ENCODE measurements around the gene DDB1. TPM values are rescaled to one million over a fixed set of nuclear protein-coding genes. Genes with fewer than 3 reads are reported as not detected.

The DDB1 gene
- total and polyA plus RNA-seq, 2 of the 4 experiments (the other 2 are of a cell fraction), result 221 to 412 TPM

DNA sequence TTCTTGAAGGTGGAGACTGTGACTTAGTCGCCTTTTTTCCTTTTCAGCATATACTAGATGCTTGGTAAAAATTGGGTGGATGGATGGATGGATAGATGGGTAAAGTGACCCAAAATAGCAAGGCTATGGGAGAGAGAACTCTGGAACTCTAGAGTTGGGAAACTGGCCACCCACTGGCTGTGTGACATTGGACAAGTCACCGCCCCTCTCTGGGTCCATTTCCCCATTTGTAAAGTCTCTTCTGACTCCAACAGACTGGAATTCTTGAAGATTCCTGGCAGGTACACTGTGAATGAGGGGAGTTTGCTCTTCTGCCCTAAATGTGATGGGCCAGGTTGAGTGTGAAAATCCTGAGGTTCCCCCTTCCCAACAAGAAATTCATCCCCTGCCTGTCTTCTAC, 8.1 kb upstream of the DDB1 start:
- dilution Hi-C loops (cut with HindIII; ENCODE audit: low sequenced_read_pairs, unreplicated experiment), result no loop called here
- Histone ChIP-seq H3K14ac (replicated peaks; ENCODE audit: low read depth, low read length) (no peak overlapping the region), H3K9ac (ENCODE audit: low read depth, low read length) (no peak overlapping the region), H3K27ac (ENCODE audit: insufficient read depth, low read length) (no peak overlapping the region), H2BK120ac (ENCODE audit: low read depth, low read length) (no peak overlapping the region), H4K91ac (ENCODE audit: insufficient read depth, low read depth, low read length) (no peak overlapping the region), H2BK20ac (ENCODE audit: low read depth, low read length) (no peak overlapping the region), H4K8ac (ENCODE audit: low read depth in 2 of 2, low read length in 2 of 2) (no peak overlapping the region), H4K20me1 (ENCODE audit: insufficient read depth, low read length) (no peaks in the 10 kb centered on the region), H2BK15ac (ENCODE audit: low read depth, low read length) (no peak overlapping the region), H3K4me3 (ENCODE audit: insufficient read depth, low read depth, low read length) (no peak overlapping the region), H3K4me1 (ENCODE audit: control insufficient read depth, insufficient read depth, low read length) (no peaks in the 10 kb centered on the region), H3K56ac (ENCODE audit: extremely low read depth, insufficient read depth, low read length) (no peak overlapping the region), H2AK9ac (replicated peaks; ENCODE audit: low read depth, low read length, poor library complexity) (no peak overlapping the region), H2AK5ac (ENCODE audit: low read depth, low read length) (no peak overlapping the region), H2AFZ (replicated peaks; ENCODE audit: low read length, poor library complexity) (no peak overlapping the region), H3K23ac (ENCODE audit: low read depth, low read length) (no peak overlapping the region), H3K18ac (ENCODE audit: low read depth, low read length) (no peak overlapping the region), H3K9me3 (ENCODE audit: control insufficient read depth, insufficient read depth, low read length) (no peaks in the 10 kb centered on the region), H4K5ac (ENCODE audit: low read depth, low read length) (no peak overlapping the region), H3K79me1 (ENCODE audit: low read depth in 1 of 2, low read length in 2 of 2) (no peaks in the 10 kb centered on the region; a peak in 1 of 4 replicates), H3K4ac (ENCODE audit: low read depth, low read length) (no peak overlapping the region), H3K4me2 (ENCODE audit: low read depth, low read length) (no peak overlapping the region), H3K36me3 (ENCODE audit: control insufficient read depth, insufficient read depth, low read length) (peaks cover 14% of the 10 kb centered on the region), H3K27me3 (ENCODE audit: control insufficient read depth, insufficient read depth, low read length) (no peaks in the 10 kb centered on the region), H3K9me1 (ENCODE audit: insufficient read depth, low read length) (no peaks in the 10 kb centered on the region), H2BK5ac (ENCODE audit: low read depth, low read length, poor library complexity, severe bottlenecking) (no peak overlapping the region)
- ChIA-PET POLR2A (ENCODE audit: unreplicated experiment) (no interaction called here), CTCF (no interaction called here)
- TF ChIP-seq MXI1 (IDR thresholded peaks at IDR 0.05; ENCODE audit: borderline replicate concordance, low read depth, low read length), result no peak
- TF ChIP-seq, protein P1, sequence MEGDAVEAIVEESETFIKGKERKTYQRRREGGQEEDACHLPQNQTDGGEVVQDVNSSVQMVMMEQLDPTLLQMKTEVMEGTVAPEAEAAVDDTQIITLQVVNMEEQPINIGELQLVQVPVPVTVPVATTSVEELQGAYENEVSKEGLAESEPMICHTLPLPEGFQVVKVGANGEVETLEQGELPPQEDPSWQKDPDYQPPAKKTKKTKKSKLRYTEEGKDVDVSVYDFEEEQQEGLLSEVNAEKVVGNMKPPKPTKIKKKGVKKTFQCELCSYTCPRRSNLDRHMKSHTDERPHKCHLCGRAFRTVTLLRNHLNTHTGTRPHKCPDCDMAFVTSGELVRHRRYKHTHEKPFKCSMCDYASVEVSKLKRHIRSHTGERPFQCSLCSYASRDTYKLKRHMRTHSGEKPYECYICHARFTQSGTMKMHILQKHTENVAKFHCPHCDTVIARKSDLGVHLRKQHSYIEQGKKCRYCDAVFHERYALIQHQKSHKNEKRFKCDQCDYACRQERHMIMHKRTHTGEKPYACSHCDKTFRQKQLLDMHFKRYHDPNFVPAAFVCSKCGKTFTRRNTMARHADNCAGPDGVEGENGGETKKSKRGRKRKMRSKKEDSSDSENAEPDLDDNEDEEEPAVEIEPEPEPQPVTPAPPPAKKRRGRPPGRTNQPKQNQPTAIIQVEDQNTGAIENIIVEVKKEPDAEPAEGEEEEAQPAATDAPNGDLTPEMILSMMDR (conservative IDR thresholded peaks at IDR 0.05; ENCODE audit: low read depth, low read length), result no peak
- TF ChIP-seq CHD1 (IDR thresholded peaks at IDR 0.05; ENCODE audit: low read depth, low read length), result no peak
- no peak for TF ChIP-seq NFE2L2 (IDR thresholded peaks at IDR 0.05; ENCODE audit: low read depth, low read length)
- TF ChIP-seq RAD21 (IDR thresholded peaks at IDR 0.05; ENCODE audit: low read length), result no peak
- no peak for TF ChIP-seq SMC3 (IDR thresholded peaks at IDR 0.05; ENCODE audit: low read depth, low read length)
- TF ChIP-seq RCOR1 (IDR thresholded peaks at IDR 0.05; ENCODE audit: insufficient replicate concordance, low read length), result no peak
- TF ChIP-seq BHLHE40 (IDR thresholded peaks at IDR 0.05; ENCODE audit: low read depth, low read length), result no peak
- DNase-seq (no peak), ATAC-seq (ENCODE audit: low read depth) (no peak)
- intact Hi-C loops (cut with micrococcal nuclease), result no loop called here
- no TSS peak for BruUV-seq (replicated peaks)
- no CpG with 5 or more reads among the region's 2 CpGs for WGBS, 2 experiments (ENCODE audit: extremely low coverage in 2 of 2, insufficient read length in 1 of 2)
- in situ Hi-C loops (cut with MboI; ENCODE audit: low sequenced_read_pairs), result no loop called here
